Stimulated activated CD8-positive, alpha-beta memory T cell treated with anti-CD3 and anti-CD28 coated beads, Interleukin-7, amount 100 ng/mL, for 24 hours (primary cell): ENCODE data around the gene STAC.
"Not testable (repeated sequence)": the region's sequence is repeated elsewhere in the genome, so short reads cannot be mapped to it uniquely, and the experiment has no call there.

Source experiments
- DNase-seq: peaks from one replicate; pipeline ENCODE4 v3.0.0-alpha.2; 2020; ENCODE audit warnings: low read depth

Gene STAC

DNA sequence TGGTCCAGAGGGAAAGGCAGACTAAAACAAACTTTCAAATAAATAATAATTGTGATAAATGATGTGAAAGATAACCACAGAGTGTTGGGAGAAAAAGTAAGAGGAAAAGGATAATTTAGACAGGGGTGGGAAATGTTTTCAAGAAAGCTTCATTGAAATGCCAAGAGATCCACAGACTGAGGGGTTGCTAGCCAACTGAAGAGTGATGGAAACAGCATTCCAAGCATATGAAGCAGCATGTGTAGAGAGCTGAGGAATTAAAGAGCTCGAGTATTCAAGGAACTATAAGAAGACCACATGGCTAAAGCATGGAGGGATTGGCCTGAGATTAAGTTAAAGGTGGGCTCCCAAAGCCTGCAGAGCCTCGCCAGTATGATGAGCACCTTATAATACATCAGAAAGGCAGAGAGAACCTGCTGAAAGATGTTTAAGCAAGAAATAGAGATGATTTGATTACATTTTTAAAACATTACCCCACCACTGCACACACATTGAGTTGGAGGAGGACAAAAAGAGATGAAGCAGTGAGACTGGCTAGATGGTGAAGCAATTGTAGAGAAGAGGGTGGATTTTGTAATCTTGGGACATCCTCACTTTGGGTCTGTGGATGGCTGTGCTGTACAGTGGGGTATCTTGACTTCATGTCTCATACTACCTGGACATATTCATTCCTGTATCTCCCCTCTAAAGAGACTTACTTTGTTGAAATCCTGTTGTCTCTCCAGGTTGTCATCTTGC, 100.8 kb downstream of the STAC start:
- DNase-seq, result no peak

GRCh38 chr3:36482256-36482655, 102.0 kb downstream of the STAC start:
- no peak for DNase-seq

GRCh38 chr3:36482880-36483279, 102.6 kb downstream of the STAC start:
- DNase-seq, result no peak

GRCh38 chr3:36483709-36484108, 103.4 kb downstream of the STAC start:
- DNase-seq, result no peak

GRCh38 chr3:36484386-36484785, 104.1 kb downstream of the STAC start:
- DNase-seq, result no peak

DNA sequence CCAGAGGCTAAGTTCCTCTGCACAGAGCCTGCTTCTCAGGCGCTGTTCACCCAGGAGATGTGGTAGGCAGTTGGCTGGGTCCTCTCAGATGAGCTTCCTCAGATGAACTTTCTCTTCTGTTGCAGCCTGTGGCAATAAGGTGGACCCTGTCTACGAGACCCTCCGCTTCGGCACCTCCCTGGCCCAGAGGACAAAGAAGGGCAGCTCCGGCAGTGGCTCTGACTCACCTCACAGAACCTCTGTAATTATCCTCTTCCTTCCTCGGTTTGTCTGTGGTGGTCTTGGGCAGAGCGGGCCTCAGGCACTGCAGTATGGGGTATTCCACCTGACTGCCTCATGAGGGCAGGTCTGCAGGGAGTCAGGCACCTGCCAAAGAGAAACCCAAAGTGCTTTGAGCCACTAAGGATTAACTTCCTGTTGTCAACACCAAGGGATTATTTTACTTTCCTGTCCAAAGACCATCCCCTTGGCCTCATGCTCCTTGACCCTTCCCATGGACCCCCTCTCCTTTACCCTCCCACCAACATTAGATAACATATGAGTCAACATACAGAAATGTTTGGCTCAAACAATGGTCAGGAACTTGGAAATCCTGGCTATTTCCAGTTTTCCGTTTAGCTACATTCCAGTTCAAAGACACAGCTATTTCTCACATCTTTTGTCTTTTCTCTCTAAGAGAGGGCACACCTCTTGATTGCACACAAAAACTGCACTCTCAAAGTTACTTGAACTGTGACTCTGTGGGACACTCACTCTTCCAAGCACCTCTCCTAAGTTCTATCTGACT, 105.9 kb downstream of the STAC start:
- DNase-seq, result no peak

DNA sequence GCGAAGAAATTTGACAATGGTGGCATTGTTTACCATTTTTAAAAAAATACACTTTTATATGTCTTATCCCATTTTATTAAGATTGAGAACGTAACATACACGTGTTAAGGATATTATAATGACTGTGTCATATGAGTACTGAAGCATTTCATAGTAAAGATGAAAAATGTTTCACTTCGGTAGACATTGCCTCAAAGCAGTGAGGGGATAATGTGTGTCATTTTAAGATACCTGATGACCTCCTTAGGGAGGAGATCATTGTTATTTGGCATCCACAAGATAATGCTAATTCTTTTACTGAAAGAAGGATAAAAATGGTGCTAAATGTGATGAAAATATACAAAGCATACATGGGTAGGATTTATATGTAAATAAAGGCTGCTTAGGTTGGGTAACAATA, 107.3 kb downstream of the STAC start:
- DNase-seq, result no peak

GRCh38 chr3:36488077-36488789, 107.9 kb downstream of the STAC start:
- DNase-seq, result no peak

DNA sequence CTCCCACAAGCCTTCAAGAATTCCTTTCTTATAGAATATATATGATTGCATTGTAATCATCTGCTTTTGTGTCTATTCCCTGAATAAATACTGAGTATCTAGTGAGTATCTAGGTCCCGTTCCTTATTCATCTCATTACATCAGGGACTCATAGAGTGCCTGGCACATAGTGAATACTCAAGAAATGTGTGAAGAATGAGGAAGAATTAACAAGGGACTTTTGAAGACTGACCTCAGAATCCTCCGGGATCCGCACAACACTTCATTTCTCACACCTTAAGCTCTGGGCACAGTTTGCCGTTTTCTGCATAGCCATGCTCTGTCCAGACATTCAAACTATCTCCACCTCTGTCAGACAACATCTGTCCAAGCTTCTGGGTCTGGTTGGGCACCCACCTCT, 108.8 kb downstream of the STAC start:
- DNase-seq, result no peak

- DNase-seq, result no peak
These were observed 109.5 kb downstream of the STAC start for GRCh38 chr3:36489679-36490425.

DNA sequence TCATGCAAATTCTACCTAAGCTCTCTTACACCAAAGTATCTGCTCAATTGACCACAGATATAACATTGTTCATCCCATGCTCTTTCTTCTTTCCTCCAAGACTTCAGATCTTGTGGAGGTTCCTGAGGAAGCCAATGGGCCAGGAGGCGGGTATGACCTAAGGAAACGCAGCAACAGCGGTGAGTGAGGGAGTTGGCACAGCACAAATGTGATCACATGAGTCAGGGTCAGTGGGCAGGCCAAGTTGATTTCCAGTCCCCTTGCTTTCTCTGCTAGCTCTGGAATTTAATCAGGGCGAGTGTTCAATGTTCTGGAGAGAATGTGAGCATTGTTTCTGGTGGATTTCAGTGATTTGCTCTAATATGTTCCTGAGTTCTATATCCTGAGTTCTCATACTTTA, 112.7 kb downstream of the STAC start:
- no peak for DNase-seq

DNA sequence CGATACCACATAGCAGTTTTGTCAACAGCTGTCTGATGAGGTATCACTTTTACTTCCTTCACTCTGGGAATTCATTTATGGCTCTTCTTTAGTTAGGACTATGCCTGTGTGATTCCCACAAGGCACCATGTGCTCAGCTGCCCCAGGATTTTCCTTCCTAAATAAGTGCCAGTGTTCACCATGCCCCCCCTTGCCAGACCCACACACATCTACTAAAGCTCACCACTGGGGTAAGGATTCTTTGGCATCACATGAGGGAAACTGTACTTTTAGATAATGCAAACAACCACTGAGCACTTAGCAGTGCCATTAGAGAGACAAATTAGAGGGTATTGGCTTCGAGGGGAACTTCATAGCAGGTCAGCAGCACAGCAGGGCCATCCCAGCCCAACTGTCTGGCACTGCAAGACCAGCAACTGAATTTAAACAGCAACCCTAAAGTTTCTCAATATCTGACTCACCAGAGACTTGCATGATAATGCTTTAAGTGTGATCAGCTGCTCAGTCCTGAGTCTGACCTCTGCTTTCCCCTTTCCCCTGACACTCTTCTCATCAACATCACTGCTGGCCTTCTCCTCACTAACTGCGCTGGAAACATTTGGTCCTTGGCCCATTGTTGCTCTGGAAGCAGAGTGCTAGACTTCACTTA, 114.3 kb downstream of the STAC start:
- DNase-seq, result no peak

DNA sequence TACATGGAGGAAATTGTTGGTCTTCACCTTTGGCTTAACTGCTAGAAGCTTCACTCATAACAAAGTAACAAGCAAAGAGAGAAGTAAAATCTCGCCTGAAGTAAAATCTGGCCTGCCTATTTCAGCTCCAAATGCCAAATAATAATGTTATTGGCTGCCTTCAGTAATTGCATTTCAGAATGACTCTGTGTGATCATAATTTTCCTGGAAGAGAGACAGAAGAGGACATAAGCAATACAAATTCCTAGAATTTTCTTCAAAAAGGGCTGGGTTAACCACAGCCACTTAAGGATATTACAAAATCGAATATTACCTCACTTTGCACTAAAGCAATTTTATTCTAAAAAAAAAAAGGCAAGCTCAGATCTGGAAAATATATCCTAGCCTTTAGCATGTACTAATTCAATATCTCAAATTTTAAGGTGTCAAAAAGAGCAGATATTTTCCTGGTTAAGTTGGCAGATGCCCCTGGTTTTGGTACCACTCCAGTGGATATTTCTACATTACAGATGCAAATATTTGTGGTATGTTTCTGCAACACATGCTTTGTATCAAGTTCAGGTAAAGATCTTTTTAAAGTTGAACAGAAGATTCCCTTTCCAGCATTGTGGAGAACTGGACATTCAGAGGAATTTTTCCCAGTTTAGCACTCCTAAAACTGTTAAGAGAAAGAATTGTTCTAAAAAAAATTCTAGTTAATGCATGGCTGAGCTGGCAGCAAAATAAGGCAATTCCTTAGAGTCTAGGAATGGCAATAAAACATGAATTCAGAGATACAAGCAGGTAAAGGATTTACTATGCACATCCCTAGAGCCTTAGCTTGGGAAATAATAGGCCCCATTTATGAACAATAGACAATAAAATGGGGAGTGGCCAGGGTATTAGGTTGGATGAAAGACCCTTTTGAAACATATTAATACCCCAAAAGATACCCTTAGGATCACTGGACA, 116.7 kb downstream of the STAC start:
- DNase-seq, result no peak

- not testable (repeated sequence) for DNase-seq
These were observed 119.7 kb downstream of the STAC start for GRCh38 chr3:36500053-36500452.

GRCh38 chr3:36501616-36502015, 121.3 kb downstream of the STAC start:
- DNase-seq, result no peak

DNA sequence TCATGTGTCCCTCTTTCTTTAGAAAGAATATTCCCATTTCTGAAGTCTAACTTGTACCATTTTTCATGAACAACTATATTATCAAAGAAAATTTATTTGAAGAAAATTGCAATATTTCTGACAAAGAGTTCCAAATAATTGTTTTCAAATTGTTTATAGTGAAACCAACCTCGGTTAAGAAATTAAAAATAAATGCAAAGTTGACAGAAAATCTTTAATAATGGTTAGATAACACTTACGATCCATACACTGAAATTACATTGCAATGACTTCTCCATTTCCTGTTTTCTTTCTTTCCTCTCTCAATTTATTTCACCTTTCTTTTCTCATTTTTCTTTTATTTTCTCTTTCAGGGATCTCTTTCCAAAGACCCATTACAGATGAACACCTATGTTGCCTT, 125.1 kb downstream of the STAC start:
- DNase-seq, result no peak

GRCh38 chr3:36511791-36512486, 131.6 kb downstream of the STAC start:
- DNase-seq, result no peak

GRCh38 chr3:36512555-36512954, 132.3 kb downstream of the STAC start:
- DNase-seq, result no peak

- no peak for DNase-seq
These were observed 133.9 kb downstream of the STAC start for GRCh38 chr3:36514171-36514570.

- DNase-seq, result no peak
These were observed 139.4 kb downstream of the STAC start for GRCh38 chr3:36519682-36520081.
